GDM1 (cell line): ENCODE results near the gene PARP8.
"Not testable (repeated sequence)": the region's sequence is repeated elsewhere in the genome, so short reads cannot be mapped to it uniquely, and the experiment has no call there.

ENCODE experiments used
- DNase-seq: peaks from one replicate; lab custom pipeline; 2025; lab: John Stamatoyannopoulos, UW

Gene PARP8

GRCh38 chr5:50727149-50727496 is 60.7 kb downstream of the PARP8 start:
- DNase-seq: no peak

- no peak for DNase-seq
These were observed 61.4 kb downstream of the PARP8 start for GRCh38 chr5:50727845-50728244.

GRCh38 chr5:50730336-50730735 is 63.9 kb downstream of the PARP8 start:
- DNase-seq: no peak

GRCh38 chr5:50730841-50731240 is 64.4 kb downstream of the PARP8 start:
- no peak for DNase-seq

- DNase-seq: no peak
These were observed 67.3 kb downstream of the PARP8 start for GRCh38 chr5:50733741-50734140.

GRCh38 chr5:50738864-50739263 is 72.4 kb downstream of the PARP8 start:
- no peak for DNase-seq

- no peak for DNase-seq
These were observed 74.4 kb downstream of the PARP8 start for GRCh38 chr5:50740832-50741231.

GRCh38 chr5:50744776-50745175 is 78.3 kb downstream of the PARP8 start:
- no peak for DNase-seq

- no peak for DNase-seq
These were observed 78.9 kb downstream of the PARP8 start for GRCh38 chr5:50745221-50745910.

- DNase-seq: no peak
These were observed 82.7 kb downstream of the PARP8 start for GRCh38 chr5:50749181-50749580.

- DNase-seq: no peak
These were observed 83.4 kb downstream of the PARP8 start for GRCh38 chr5:50749873-50750272.

- DNase-seq: peak; percentile 16
These were observed 84.7 kb downstream of the PARP8 start for GRCh38 chr5:50751064-50751657.

GRCh38 chr5:50752800-50753199 is 86.4 kb downstream of the PARP8 start:
- no peak for DNase-seq

GRCh38 chr5:50759526-50760270 is 93.3 kb downstream of the PARP8 start:
- no peak for DNase-seq

GRCh38 chr5:50763351-50763750 is 96.9 kb downstream of the PARP8 start:
- DNase-seq: no peak

- DNase-seq: no peak
These were observed 97.4 kb downstream of the PARP8 start for GRCh38 chr5:50763846-50764245.

GRCh38 chr5:50766042-50766441 is 99.6 kb downstream of the PARP8 start:
- DNase-seq: no peak

- no peak for DNase-seq
These were observed 100.0 kb downstream of the PARP8 start for GRCh38 chr5:50766462-50766861.

GRCh38 chr5:50766967-50767366 is 100.5 kb downstream of the PARP8 start:
- DNase-seq: no peak

- no peak for DNase-seq
These were observed 101.2 kb downstream of the PARP8 start for GRCh38 chr5:50767588-50767987.

- DNase-seq: no peak
These were observed 102.2 kb downstream of the PARP8 start for GRCh38 chr5:50768634-50769033.

- DNase-seq: no peak
These were observed 104.0 kb downstream of the PARP8 start for GRCh38 chr5:50770441-50770840.

- not testable (repeated sequence) for DNase-seq
These were observed 108.2 kb downstream of the PARP8 start for GRCh38 chr5:50774446-50775175.
